HG02840 (cell line): ENCODE results near the gene CHST3.

Source experiments
- ATAC-seq: cut with Tn5 transposase; IDR thresholded peaks from one replicate; pipeline ENCODE4 v1.9.1; 2021; ENCODE audit warnings: mild to moderate bottlenecking, moderate library complexity, moderate number of reproducible peaks; ENCODE audit not compliant: unreplicated experiment, low FRiP score

CHST3 gene

DNA sequence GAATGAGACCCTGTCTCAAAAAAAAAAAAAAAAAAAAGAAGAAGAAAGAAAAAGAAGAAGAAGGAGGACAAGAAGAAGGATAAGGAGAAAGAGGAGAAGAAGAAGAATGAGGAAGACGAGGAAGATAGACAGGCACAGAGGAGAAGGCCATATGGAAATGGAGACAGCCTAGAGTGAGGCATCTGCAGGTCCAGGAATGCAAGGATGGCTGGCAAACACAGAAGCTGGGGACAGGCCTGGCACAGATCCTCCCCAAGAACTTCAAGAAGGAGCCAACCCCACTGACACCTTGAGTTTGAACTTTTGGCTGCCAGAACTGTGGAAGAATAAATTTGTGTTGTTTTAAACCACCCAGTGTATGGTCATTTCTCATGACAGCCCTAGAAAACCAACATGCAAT, 85.3 kb downstream of the CHST3 start:
- ATAC-seq = no peak

DNA sequence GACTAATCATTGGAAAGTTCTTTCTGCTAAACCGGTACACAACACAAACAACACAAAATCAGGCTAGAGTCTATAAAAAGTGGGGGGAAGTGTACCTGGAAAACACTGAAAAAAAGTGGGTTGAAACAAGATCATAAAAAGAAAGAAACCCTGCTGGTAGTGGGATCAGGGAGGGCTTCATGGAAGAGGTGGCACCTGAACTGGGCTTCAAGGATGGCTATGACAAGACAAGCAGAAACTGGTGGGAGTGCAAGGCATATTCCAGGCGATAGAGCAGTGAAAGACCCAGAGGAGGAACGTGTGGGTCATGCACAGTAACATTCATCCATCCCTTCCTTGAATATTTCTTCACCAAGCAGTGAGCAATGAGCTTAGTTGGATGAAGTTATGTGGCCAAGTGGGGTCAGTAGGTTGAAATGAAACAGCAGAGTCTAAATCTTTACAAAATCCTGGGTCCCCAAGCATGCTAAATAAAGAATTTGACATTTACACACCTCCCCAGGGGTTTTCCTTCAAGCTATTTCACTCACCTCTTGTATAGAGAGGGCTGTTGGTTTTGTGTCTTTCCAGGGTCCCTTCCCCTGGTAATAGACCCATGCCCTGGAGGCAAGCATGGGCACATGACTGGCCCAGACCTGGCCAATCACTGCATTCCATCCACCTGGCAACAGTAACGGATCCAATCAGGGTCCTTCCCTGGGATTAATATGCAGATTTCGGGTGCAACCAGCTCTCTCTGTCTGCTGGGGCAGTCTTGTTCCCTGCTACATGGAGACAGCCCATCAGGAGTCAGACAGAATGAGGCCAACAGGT, 86.0 kb downstream of the CHST3 start:
- ATAC-seq = no peak

DNA sequence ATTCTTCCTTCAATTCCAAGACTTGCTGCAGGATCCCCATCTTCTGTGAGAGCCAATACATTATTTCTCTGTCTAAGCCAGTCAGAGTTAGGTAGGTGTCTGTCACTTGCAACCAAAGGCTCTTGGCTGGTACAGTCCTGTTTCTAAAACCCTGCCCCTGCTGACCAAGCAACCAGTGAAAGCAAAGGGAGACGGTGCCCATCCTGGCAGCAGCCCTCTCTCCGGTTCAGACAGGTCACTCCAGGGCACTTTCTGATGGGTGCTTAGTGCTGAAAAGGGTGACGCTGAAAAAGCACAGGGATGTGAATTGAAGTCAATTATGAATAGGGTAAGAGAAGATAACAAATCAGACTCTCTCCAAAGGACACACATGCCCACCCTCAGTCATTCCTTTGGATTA, 86.7 kb downstream of the CHST3 start:
- no peak for ATAC-seq

DNA sequence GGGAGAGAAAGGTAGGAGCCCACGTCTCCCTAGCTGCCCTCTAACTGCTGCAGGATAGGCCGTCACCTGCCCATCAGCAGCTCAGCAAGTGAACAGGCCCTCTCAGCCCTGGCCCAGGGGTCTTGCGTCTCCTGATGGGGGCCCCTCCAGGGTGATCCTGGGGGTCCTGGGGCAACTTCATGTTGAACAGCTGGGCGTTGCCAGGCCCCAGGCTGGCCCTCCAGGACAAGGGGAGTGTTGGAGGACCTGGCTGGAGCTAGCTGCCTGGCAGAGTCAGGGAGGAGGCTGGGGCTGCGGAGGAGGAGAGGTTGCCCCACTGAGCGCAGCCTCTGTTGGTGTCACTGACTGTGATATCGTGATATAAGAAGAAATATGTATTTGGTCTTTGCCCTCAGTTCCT, 89.5 kb downstream of the CHST3 start:
- ATAC-seq = no peak

DNA sequence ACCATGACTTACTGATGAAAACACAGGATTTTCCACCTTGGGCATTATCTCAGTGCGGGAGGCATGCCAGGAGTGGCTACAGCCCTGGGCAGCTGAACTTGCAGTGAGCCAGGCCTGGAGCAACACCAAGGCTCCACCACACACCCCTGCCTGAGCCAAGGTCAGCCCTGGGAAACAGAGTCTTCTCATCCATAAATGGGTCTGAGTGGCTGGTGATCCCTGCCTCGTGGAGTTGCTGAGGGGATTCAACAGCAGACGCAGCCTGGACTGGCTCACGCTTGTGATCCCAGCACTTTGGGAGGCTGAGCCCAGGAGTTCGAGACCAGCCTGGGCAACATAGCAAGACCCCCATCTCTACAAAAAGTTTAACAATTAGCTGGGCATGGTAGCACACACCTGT, 91.9 kb downstream of the CHST3 start:
- no peak for ATAC-seq

DNA sequence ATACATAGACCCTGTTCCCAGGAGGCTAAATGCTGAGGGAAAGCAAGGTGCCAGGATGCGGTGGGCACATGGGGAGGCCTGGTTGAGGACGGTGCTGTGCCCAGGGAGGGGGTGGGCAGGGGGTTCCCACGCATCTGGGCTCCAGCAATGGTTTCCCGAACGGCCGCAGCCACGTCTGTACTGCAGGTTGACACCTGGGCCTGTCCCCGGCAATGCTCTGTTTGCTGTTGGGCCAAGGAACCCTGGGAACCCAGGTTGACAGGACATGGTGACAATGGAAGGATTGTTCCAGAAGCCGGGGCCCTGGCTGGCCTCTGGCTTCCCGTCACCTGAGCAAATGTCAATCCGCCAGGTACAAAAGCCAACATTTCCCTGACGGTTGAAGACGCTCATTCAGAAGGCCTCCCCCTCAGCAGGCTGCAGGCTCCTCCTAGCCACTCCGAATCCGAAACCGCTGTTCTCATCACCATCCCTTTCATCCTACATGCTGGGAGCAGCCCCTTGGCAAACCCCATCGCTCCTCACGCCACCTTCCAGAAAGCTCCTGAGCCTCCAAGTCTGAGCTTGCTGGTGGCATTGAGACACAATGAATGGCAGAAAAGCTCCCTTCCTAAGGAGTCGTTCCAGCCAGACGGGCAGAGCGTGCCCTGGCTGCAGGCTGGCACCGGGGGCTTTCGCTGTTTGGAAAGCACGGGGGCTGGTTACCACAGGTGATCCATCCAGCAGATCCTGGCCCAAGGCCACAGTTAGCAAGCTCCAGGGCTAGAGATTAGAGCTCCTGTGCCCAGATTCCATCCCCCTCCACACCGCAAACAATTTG, 92.9 kb downstream of the CHST3 start:
- ATAC-seq = no peak

DNA sequence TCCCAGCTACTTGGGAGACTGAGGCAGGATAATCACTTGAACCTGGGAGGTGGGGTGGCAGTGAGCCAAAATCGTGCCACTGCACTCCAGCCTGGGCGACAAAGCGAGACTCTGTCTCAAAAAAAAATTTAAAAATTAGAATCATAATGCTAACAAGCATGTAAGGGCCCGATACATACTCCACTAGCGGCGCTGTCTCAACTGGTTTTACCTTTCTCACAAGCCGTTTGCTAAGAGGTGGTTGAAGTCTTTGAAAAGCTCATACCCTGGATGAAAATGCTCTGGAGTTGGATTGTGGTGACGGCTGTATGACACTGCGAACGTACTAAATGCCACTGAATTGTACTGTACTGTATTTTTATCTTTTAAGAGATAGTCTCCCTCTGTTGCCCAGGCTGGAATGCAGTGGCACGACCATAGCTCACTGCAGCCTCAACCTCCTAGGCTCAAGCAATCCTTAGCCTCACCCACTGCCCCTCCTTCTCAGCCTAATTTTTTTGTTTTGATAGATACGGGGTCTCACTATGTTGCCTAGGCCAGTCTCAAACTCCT, 94.2 kb downstream of the CHST3 start:
- no peak for ATAC-seq

DNA sequence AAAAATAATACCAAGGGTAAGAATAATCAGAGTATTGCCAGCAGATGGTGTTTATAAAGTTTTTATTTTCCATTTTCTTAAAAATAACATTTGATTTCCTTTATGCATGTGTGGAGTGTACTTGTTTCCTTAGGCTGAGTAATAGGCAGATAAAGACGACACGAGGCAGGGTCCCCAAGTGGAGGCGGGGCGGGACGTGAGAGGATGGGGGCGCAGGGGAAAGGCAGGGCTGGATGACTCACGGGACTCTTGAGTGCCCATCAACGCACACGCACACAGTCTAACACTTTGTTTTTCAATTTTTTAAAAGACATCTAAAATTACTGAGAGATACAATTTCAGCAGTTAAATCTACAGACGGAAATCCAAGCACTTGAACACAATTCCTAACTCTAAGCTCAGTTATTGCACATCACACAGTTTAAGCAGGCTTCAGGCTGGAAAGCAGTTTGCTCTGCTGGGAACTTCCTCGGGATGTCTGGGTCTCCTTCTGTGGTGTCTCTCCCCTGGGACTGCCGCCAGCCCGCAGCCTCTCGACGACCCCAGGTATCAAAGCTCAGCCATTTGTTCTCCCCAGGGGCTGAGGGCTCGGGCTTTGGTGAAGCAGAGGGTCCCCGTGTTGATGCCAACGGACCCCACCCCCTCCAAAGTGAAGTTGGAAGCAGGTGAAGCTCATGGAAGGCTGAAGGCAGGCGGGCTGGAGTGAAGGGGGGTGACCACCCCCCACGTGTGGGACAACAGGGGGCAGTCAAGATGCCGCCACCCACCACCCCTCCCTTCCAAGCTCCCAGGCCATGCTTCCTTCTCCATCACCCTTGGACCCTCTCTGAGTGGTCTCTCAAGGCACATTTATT, 95.0 kb downstream of the CHST3 start:
- no peak for ATAC-seq

DNA sequence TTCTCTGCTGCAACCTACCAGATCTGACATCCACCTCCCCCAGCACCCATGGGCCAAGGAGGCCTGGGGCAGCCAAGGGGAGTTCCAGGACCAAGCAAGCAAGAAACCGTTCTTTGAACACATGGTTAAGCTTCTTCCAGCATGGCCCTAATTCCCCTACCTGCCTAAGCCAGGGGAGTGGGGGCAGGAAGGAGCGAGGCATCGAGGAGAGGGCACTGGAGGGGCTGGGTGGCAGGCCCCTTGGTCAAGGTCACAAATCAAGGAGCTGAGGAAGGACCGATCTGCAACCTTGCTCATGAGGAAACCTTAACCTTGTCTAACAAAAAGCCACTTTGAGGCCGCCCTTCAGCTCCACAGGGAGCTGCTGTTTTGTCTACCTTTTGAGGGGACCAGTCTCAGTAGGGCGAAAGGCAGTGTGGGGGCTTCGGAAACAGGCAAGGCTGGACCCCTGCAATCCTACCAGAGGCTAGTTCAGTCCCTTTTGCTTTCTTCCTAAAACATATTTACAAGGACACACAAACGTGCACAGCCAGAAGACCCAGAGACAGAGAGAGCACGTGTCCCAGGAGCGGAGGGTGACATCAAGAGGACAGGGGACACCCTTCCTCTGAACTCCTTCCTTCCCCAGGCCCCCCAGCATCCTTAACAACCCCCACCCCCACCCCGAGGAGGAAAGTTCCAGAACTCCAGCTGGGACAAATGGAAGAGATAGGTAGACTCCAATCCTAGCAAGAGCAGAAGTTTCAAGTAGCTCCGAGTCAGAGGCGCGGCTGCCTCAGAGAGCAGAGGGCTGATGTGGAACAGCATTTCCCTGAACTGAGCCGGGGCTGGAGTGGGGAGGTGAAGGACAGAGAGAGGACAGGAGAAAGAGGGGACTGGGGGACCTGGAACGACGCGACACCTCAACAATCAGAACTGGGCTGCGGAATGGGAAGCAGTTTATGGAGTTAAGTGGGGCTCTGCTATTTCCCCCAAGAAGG, 95.9 kb downstream of the CHST3 start:
- no peak for ATAC-seq

DNA sequence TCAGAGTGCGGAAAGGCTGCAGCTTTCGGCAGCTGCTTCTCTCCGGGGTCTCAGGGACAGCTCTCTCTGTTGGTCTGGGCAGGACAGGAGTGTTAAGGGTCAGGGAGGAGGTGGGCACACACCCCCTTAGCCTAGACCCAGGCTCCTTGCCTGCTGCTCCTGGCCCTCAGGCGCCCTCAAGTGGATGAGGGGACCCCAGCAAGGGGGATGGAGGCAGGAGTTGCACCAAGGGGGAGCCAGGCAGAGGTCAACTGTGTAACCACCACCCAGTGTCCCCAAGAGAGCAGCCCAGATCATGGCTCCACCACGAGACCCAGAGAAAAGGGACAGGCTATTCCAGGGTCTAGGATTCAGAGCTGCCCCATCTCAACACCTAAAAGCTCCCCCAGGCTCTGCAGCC, 97.3 kb downstream of the CHST3 start:
- ATAC-seq = no peak

DNA sequence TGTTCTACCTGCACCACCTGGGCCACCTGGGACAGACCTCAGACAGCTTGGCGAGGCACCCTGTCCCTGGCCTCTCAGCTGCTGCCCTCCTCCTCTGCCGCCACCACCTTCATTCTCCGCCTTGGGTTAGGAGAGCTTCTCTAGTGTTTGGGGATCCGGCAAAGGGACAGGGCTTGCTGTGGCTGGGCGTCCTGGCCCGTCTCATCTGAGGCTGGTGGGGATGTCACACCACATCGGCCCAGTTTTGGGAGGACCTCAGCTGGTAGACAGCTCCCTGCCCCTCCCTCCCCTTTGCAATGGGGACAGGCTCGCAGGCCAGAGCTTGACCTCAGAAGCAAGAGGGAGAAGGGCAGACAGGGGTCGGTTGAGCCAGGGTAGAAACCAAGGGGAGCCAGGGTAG, 97.7 kb downstream of the CHST3 start:
- ATAC-seq = no peak

DNA sequence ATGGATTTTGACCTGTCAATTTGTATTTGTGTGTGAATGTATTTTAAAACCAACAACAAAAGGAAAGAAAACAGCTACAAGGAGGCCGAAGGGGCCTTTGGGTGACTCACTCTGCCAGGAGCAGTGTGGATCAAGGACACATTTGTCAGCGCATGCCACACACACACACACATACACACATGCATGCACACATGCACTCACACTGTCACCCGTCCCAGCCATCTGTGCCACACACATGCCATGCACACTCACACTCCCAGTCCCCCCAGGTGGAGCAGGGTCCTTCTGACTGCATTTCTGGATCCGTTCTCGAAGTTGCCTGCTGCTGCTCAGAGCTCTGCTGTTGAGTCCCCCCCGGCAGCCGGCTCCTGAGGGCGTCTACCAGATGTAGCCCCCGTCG, 98.2 kb downstream of the CHST3 start:
- no peak for ATAC-seq
